HG03060 (cell line): ENCODE measurements around the gene MVK.

Experiments used
- ATAC-seq: cut with Tn5 transposase; IDR thresholded peaks from one replicate; pipeline ENCODE4 v1.9.1; 2021; ENCODE audit warnings: low read depth, moderate number of reproducible peaks; ENCODE audit not compliant: unreplicated experiment

The MVK gene

GRCh38 chr12:109625749-109626377 is 52.3 kb downstream of the MVK start:
- ATAC-seq, result no peak

GRCh38 chr12:109626378-109627115 is 53.0 kb downstream of the MVK start:
- no peak for ATAC-seq

GRCh38 chr12:109627633-109628032 is 54.0 kb downstream of the MVK start:
- no peak for ATAC-seq

- ATAC-seq, result no peak
Observed at GRCh38 chr12:109630107-109630506, 56.5 kb downstream of the MVK start.

- no peak for ATAC-seq
Observed at GRCh38 chr12:109630815-109631214, 57.2 kb downstream of the MVK start.

- ATAC-seq, result no peak
Observed at GRCh38 chr12:109631302-109631701, 57.7 kb downstream of the MVK start.

- ATAC-seq, result no peak
Observed at GRCh38 chr12:109631751-109632150, 58.2 kb downstream of the MVK start.

GRCh38 chr12:109632342-109632741 is 58.7 kb downstream of the MVK start:
- no peak for ATAC-seq

- no peak for ATAC-seq
Observed at GRCh38 chr12:109635717-109636116, 62.1 kb downstream of the MVK start.

GRCh38 chr12:109637348-109637747 is 63.8 kb downstream of the MVK start:
- no peak for ATAC-seq

GRCh38 chr12:109637996-109638395 is 64.4 kb downstream of the MVK start:
- no peak for ATAC-seq

GRCh38 chr12:109638735-109639134 is 65.1 kb downstream of the MVK start:
- ATAC-seq, result no peak

- ATAC-seq, result no peak
Observed at GRCh38 chr12:109639151-109639872, 65.7 kb downstream of the MVK start.

- no peak for ATAC-seq
Observed at GRCh38 chr12:109640961-109641360, 67.4 kb downstream of the MVK start.

GRCh38 chr12:109641422-109641821 is 67.8 kb downstream of the MVK start:
- no peak for ATAC-seq

- no peak for ATAC-seq
Observed at GRCh38 chr12:109642506-109643132, 69.0 kb downstream of the MVK start.

GRCh38 chr12:109645194-109645593 is 71.6 kb downstream of the MVK start:
- ATAC-seq, result no peak

- ATAC-seq, result no peak
Observed at GRCh38 chr12:109645708-109646107, 72.1 kb downstream of the MVK start.
